HG02571 (cell line): ENCODE measurements around the gene KCNQ1OT1.
A peak's percentile ranks its signal among the peaks of the same experiment; 100 is the strongest.

Experiments used
- ATAC-seq: cut with Tn5 transposase; IDR thresholded peaks from one replicate; pipeline ENCODE4 v1.9.1; 2021; ENCODE audit warnings: mild to moderate bottlenecking, moderate library complexity; ENCODE audit not compliant: unreplicated experiment

The KCNQ1OT1 gene

GRCh38 chr11:2699531-2700414, at the start of gene KCNQ1OT1:
Gene KCNQ1OT1, minus strand, starts transcription at chr11:2699994.
- ATAC-seq = peak; percentile 85

DNA sequence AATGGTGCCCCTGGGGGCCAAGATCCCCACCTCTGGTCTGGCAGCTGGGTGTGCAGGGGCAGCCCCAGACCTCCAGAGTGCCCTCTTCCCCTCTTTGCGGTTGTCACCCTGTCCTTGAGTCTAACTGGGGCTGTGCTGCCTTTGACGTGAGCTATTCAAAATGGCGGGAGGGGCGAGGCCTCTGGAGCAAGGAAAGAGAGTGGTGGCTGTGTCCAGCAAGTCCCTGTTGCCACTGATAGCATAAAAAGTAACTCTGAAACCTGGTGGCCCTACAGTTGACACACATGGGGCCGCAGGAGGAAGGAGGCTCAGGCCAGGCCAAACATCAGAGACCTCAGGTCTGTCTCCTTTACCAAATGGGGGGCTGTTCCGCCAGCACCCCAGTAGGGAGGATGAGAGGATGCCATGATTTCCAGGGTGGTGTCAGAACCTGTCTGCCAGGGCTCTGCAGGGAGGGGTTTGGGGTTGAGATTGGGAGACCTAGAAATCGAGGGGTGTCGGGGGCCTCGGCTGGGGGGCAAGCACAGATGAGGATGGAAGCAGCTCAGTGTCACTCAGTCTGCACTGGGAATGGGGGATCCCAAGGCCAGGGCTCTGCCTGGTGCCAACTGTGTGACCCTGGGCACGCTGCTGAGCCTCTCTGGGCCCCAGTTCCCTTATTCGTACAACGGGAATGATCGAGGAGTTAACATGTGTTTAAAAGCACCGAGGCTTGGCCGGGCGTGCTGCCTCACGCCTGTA, 49.2 kb upstream of the KCNQ1OT1 start:
- ATAC-seq = no peak

DNA sequence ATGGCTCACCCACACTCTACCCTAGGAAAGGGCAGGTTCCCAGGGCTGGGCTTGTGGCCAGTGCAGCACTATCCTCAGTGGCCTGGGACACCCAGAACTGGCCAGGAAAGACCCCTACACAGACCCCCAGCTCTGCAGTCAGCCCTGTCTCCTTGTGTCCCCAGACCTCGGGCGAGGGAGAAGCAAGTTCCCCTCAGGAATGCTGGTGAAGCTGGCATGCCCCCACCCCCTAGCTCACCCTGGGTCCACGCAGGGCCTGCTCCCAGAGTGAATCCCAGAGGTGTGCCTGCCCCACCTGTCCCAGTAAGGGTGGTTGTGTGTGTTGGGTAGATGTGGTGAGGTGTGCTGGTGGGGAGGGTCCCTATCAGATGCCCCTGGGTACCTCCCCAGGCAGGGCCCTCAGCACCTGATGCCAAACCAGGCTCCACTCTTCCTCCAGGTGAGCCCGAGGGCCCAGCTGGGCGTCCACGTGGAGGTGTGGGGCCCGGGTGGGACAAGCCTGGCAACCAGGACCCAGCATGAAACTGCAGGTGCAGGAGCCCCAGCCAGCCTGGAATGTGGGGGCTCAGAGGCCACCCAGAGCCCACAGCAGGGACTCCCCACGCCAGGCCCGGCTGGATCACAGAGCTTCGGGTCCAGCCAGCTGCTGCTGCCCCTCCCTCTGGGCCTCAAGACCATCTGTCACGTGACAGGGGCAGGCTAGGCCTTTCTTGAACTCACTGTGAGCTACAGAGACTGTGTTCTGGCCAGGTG, 48.4 kb upstream of the KCNQ1OT1 start:
- no peak for ATAC-seq

DNA sequence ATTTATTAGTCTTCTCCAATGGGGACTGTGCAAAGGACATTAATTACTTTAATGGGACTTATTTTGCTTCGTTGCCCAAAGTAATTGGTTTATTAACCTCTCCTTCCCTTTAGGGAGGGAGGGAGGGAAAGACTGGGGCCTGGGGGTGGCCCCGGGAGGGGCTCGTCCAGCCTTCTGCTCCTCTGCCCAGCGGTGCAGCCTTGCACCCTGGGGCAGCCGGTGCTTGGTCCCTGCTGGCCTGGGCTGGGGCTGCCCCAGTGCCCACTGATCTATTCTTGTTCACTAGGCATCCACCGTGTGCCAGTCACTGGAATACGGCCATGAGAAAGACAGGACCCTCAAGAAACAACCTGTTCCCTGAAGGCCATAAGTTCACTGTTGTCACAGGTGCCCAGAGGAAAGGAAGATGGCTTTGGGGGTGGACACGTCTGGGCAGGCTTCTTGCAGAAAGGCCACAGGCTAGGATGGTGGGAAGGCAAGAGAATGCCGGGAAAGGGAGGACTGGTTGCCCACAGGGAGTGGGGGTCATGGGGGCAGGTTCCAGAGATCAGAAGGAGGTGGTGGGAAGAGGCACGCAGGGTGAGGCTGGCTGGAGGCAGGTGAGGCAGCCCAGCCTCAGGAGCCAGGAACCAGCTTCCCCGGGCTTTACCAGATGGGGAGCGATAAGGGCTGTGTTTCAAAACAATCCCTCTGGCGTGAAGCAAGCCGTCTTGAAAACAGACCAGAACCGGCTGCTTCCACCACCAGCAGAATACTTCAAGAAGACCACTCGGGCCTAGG, 47.6 kb upstream of the KCNQ1OT1 start:
- ATAC-seq = no peak

- no peak for ATAC-seq
Measured at GRCh38 chr11:2746401-2747247, 46.8 kb upstream of the KCNQ1OT1 start.

GRCh38 chr11:2745511-2745910, 45.7 kb upstream of the KCNQ1OT1 start:
- ATAC-seq = no peak

GRCh38 chr11:2744166-2744565, 44.4 kb upstream of the KCNQ1OT1 start:
- no peak for ATAC-seq

- ATAC-seq = no peak
Measured at GRCh38 chr11:2743427-2744110, 43.8 kb upstream of the KCNQ1OT1 start.

DNA sequence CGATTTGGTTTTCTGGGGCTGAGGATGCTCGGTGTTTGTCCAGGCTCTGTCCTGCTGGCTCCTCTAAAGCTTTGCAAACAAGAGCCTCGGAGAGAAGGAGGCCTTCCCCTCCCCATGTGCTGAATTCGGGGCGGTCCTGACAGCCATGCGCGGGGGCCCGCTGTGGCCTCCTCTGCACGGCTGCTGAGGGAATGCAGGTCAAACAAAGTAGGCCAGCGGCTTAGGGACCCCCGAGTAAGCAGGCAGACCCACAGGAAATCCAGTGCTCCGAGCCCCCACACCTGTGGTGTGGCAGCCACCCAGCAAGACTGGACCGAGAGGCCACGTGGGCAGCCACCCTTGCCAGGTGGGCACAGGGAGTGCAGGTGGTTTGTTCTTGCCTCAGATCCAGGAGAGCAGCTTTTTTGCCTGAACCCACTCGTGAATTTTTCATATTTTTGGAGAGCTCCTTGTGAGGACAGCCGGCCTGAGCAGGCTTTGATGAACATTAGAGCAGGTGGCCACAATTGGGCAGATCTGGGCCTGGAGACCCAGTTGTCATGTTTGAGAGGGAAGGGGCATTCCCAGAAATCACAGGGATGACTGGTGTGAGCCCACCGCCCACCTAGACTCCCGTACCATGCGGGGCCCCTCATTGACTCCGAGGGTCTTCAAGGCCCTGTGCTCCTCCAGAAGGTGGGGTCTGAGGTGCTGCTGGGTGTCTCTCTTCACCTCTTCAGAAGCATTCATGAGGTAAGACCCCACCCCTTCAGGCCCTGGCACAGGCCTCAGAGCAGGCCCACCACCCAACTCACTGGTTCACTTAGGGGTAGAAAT, 43.0 kb upstream of the KCNQ1OT1 start:
- ATAC-seq = no peak

- no peak for ATAC-seq
Measured at GRCh38 chr11:2742201-2742600, 42.4 kb upstream of the KCNQ1OT1 start.

DNA sequence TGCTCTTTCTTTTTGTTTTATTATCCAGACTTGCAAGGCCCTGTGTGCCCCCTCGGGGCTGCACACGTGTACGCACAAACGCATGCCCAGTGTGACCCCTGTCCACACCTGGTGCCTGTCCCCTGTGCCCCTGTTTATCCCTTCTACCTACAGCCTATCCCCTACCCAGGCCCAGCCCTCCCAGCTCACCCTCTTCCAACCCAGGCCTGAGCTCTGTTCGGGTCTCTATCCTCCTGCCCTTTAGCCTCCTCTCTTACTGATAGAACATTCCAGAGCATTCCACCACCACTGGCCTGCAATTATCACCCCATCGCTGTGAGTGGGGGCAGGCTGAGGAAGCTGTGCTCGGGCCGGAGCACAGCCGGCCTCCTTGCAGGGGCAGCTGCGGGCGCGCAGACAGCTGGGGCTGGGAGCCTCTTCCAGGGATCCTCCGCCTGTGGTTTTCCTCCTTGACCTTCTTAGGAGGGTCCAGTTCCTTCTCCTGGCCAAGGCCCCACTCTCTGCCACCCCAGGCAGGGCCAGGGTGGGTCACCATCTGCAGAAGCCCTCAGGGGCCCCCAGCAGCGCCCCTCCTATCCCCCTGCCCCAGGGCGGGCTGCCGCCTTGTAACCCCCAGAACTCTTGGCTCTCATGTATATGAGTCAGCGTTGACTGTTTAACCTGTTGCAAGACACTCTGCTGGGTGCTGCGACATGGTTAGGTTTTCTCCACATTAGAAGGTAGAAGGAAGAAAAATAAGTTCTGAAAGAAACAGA, 41.8 kb upstream of the KCNQ1OT1 start:
- no peak for ATAC-seq

- no peak for ATAC-seq
Measured at GRCh38 chr11:2741006-2741376, 41.2 kb upstream of the KCNQ1OT1 start.

- no peak for ATAC-seq
Measured at GRCh38 chr11:2740275-2740940, 40.6 kb upstream of the KCNQ1OT1 start.

- no peak for ATAC-seq
Measured at GRCh38 chr11:2739531-2740274, 39.9 kb upstream of the KCNQ1OT1 start.

DNA sequence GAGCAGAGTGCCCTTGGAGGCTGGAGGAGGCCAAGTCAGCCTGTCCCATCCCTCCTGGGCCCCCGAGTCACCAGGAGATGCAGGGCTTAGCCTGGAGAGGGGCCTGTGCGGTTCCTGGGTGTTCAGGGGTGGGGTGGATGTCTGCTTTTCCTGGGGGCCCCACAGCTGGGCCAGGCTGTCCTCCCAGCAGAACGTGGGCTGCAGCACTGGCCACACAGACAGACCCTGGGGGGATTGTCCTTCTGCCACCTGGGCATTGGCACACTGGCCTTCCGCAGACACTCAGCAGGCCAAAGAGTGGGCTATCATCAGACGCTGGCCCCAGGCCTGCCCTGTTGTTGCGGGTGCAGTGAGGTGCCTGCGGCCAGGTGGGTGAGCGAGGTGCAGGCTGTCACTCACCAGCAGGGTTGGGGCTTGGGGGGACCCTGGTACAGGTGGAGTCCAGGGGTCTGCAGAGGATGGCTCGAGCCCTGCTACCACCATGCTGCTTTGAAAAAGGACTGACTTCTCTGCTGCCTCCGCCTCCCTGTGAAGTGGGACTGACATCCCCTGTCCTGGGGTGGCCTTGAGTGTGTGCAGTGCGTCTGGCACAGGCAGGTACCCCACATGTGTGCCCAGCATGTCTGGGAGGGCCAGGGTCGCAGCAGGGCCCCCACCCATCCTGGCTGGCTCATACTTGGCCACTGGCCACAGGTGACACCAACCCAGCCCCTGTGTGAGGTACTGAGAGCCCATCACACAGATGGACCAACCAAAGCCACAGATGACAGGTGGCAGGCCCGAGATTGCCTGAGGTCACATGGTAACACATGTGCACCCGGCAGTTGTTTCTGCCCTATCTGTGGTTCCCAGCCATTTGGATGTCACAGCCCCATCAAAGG, 39.0 kb upstream of the KCNQ1OT1 start:
- no peak for ATAC-seq
